OCI-LY1 (cell line): ENCODE results near the gene ASCC1.

ENCODE experiments used
- EZH2 ChIP-seq: fragments of 200-600 bp; sonication (generic), shearing (Covaris generic); IDR thresholded peaks from 2 replicates; pipeline ENCODE4 v1.8.0; 2017; ENCODE audit warnings: borderline replicate concordance, mixed run types, mild to moderate bottlenecking, antibody characterized with exemption, low read length, moderate library complexity, mixed read lengths
- TF ChIP-seq, protein P1 (sequence below): fragments of 200-600 bp; sonication (generic), shearing (Covaris generic); IDR thresholded peaks from 2 replicates; pipeline ENCODE4 v1.5.1; 2017; ENCODE audit warnings: mild to moderate bottlenecking, antibody characterized with exemption, low read length, moderate library complexity, mixed read lengths

DNA sequence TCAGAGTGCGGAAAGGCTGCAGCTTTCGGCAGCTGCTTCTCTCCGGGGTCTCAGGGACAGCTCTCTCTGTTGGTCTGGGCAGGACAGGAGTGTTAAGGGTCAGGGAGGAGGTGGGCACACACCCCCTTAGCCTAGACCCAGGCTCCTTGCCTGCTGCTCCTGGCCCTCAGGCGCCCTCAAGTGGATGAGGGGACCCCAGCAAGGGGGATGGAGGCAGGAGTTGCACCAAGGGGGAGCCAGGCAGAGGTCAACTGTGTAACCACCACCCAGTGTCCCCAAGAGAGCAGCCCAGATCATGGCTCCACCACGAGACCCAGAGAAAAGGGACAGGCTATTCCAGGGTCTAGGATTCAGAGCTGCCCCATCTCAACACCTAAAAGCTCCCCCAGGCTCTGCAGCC is 154.6 kb downstream of the ASCC1 start:
- TF ChIP-seq, protein P1, sequence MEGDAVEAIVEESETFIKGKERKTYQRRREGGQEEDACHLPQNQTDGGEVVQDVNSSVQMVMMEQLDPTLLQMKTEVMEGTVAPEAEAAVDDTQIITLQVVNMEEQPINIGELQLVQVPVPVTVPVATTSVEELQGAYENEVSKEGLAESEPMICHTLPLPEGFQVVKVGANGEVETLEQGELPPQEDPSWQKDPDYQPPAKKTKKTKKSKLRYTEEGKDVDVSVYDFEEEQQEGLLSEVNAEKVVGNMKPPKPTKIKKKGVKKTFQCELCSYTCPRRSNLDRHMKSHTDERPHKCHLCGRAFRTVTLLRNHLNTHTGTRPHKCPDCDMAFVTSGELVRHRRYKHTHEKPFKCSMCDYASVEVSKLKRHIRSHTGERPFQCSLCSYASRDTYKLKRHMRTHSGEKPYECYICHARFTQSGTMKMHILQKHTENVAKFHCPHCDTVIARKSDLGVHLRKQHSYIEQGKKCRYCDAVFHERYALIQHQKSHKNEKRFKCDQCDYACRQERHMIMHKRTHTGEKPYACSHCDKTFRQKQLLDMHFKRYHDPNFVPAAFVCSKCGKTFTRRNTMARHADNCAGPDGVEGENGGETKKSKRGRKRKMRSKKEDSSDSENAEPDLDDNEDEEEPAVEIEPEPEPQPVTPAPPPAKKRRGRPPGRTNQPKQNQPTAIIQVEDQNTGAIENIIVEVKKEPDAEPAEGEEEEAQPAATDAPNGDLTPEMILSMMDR = peak; percentile 34
- no peak for TF ChIP-seq EZH2
